HEK293 (cell line): ENCODE measurements around the gene SUFU.

Source experiments
- CTCF ChIP-seq: fragments of 450-650 bp; formaldehyde crosslinking; IDR thresholded peaks from 2 replicates; pipeline ENCODE4 v1.5.1; 2016; ENCODE audit warnings: missing biosample characterization, missing genetic modification characterization
- GLIS1 ChIP-seq: fragments of 450-650 bp; formaldehyde crosslinking; IDR thresholded peaks from 2 replicates; pipeline ENCODE4 v1.5.1; 2016; ENCODE audit warnings: missing biosample characterization, missing genetic modification characterization
- KLF17 ChIP-seq: fragments of 450-650 bp; formaldehyde crosslinking; IDR thresholded peaks from 2 replicates; pipeline ENCODE4 v1.5.1; 2016; ENCODE audit warnings: missing biosample characterization, missing genetic modification characterization
- REPIN1 ChIP-seq: fragments of 450-650 bp; formaldehyde crosslinking; IDR thresholded peaks from 2 replicates; pipeline ENCODE4 v1.5.1; 2017; ENCODE audit warnings: missing biosample characterization, missing genetic modification characterization, low read depth
- REST ChIP-seq: fragments of 450-650 bp; formaldehyde crosslinking; IDR thresholded peaks from 2 replicates; pipeline ENCODE4 v1.5.1; 2016; ENCODE audit warnings: missing biosample characterization, missing genetic modification characterization
- SP7 ChIP-seq: fragments of 450-650 bp; formaldehyde crosslinking; IDR thresholded peaks from 2 replicates; pipeline ENCODE4 v1.5.1; 2016; ENCODE audit warnings: missing biosample characterization, missing genetic modification characterization
- TRIM28 ChIP-seq: IDR thresholded peaks from 2 replicates; pipeline ENCODE4 v1.6.1; 2011; ENCODE audit warnings: low read length, control low read depth, borderline replicate concordance
- WT1 ChIP-seq: fragments of 450-650 bp; formaldehyde crosslinking; IDR thresholded peaks from 2 replicates; pipeline ENCODE4 v1.5.1; 2016; ENCODE audit warnings: missing biosample characterization, missing genetic modification characterization
- YY2 ChIP-seq: fragments of 450-650 bp; formaldehyde crosslinking; IDR thresholded peaks from 2 replicates; pipeline ENCODE4 v1.5.1; 2016; ENCODE audit warnings: missing biosample characterization, missing genetic modification characterization
- ZBTB17 ChIP-seq: fragments of 450-650 bp; formaldehyde crosslinking; IDR thresholded peaks from 2 replicates; pipeline ENCODE4 v1.5.1; 2016; ENCODE audit warnings: missing biosample characterization, missing genetic modification characterization
- ZBTB20 ChIP-seq: fragments of 450-650 bp; formaldehyde crosslinking; IDR thresholded peaks from 2 replicates; pipeline ENCODE4 v1.5.1; 2016; ENCODE audit warnings: missing biosample characterization, missing genetic modification characterization
- ZBTB7A ChIP-seq: fragments of 450-650 bp; formaldehyde crosslinking; IDR thresholded peaks from 2 replicates; pipeline ENCODE4 v1.5.1; 2016; ENCODE audit warnings: low read depth, missing biosample characterization, missing genetic modification characterization
- ZFHX2 ChIP-seq: fragments of 450-650 bp; formaldehyde crosslinking; conservative IDR thresholded peaks from 2 replicates; pipeline ENCODE4 v1.5.1; 2016; ENCODE audit warnings: missing biosample characterization, missing genetic modification characterization
- ZIC2 ChIP-seq: fragments of 450-650 bp; formaldehyde crosslinking; IDR thresholded peaks from 2 replicates; pipeline ENCODE4 v1.5.1; 2016; ENCODE audit warnings: missing biosample characterization, missing genetic modification characterization
- ZNF112 ChIP-seq: fragments of 450-650 bp; formaldehyde crosslinking; IDR thresholded peaks from 2 replicates; pipeline ENCODE4 v1.5.0; 2017; ENCODE audit warnings: missing biosample characterization, missing genetic modification characterization
- ZNF114 ChIP-seq: fragments of 450-650 bp; formaldehyde crosslinking; IDR thresholded peaks from 2 replicates; pipeline ENCODE4 v1.5.0; 2017; ENCODE audit warnings: missing biosample characterization, missing genetic modification characterization
- ZNF140 ChIP-seq: fragments of 450-650 bp; formaldehyde crosslinking; IDR thresholded peaks from 2 replicates; pipeline ENCODE4 v1.5.1; 2016; ENCODE audit warnings: missing biosample characterization, missing genetic modification characterization
- ZNF155 ChIP-seq: fragments of 450-650 bp; formaldehyde crosslinking; IDR thresholded peaks from 2 replicates; pipeline ENCODE4 v1.5.1; 2016; ENCODE audit warnings: missing biosample characterization, missing genetic modification characterization
- ZNF335 ChIP-seq: fragments of 450-650 bp; formaldehyde crosslinking; conservative IDR thresholded peaks from 2 replicates; pipeline ENCODE4 v1.5.1; 2016; ENCODE audit warnings: missing biosample characterization, missing genetic modification characterization
- ZNF341 ChIP-seq: fragments of 450-650 bp; formaldehyde crosslinking; IDR thresholded peaks from 2 replicates; pipeline ENCODE4; 2016; ENCODE audit warnings: low read depth, missing biosample characterization, missing genetic modification characterization
- ZNF354C ChIP-seq: fragments of 450-650 bp; formaldehyde crosslinking; IDR thresholded peaks from 2 replicates; pipeline ENCODE4 v1.5.1; 2016; ENCODE audit warnings: missing biosample characterization, missing genetic modification characterization, low read depth, borderline replicate concordance
- ZNF362 ChIP-seq: fragments of 450-650 bp; formaldehyde crosslinking; IDR thresholded peaks from 2 replicates; pipeline ENCODE4 v1.5.1; 2016; ENCODE audit warnings: missing biosample characterization, missing genetic modification characterization
- ZNF391 ChIP-seq: fragments of 450-650 bp; formaldehyde crosslinking; IDR thresholded peaks from 2 replicates; pipeline ENCODE4 v1.5.1; 2016; ENCODE audit warnings: low read depth, missing biosample characterization, missing genetic modification characterization, borderline replicate concordance
- ZNF416 ChIP-seq: fragments of 450-650 bp; formaldehyde crosslinking; IDR thresholded peaks from 2 replicates; pipeline ENCODE4 v1.5.1; 2016; ENCODE audit warnings: missing biosample characterization, missing genetic modification characterization
- ZNF423 ChIP-seq: fragments of 450-650 bp; formaldehyde crosslinking; IDR thresholded peaks from 2 replicates; pipeline ENCODE4 v1.5.1; 2016; ENCODE audit warnings: missing biosample characterization, missing genetic modification characterization
- ZNF433 ChIP-seq: fragments of 450-650 bp; formaldehyde crosslinking; IDR thresholded peaks from 2 replicates; pipeline ENCODE4 v1.5.1; 2016; ENCODE audit warnings: missing biosample characterization, missing genetic modification characterization, low read depth
- ZNF521 ChIP-seq: fragments of 450-650 bp; formaldehyde crosslinking; IDR thresholded peaks from 2 replicates; pipeline ENCODE4 v1.5.1; 2017; ENCODE audit warnings: missing biosample characterization, mild to moderate bottlenecking, missing genetic modification characterization
- ZNF558 ChIP-seq: fragments of 450-650 bp; formaldehyde crosslinking; IDR thresholded peaks from 2 replicates; pipeline ENCODE4 v1.5.1; 2016; ENCODE audit warnings: missing biosample characterization, missing genetic modification characterization
- ZNF624 ChIP-seq: fragments of 450-650 bp; formaldehyde crosslinking; IDR thresholded peaks from 2 replicates; pipeline ENCODE4 v1.5.1; 2017; ENCODE audit warnings: missing biosample characterization, missing genetic modification characterization
- ZNF658 ChIP-seq: fragments of 450-650 bp; formaldehyde crosslinking; IDR thresholded peaks from 2 replicates; pipeline ENCODE4; 2016; ENCODE audit warnings: missing biosample characterization, missing genetic modification characterization
- ZNF704 ChIP-seq: fragments of 450-650 bp; formaldehyde crosslinking; IDR thresholded peaks from 2 replicates; pipeline ENCODE4 v1.5.1; 2016; ENCODE audit warnings: missing biosample characterization, missing genetic modification characterization
- ZNF707 ChIP-seq: fragments of 450-650 bp; formaldehyde crosslinking; IDR thresholded peaks from 2 replicates; pipeline ENCODE4 v1.5.1; 2016; ENCODE audit warnings: missing biosample characterization, missing genetic modification characterization
- ZNF837 ChIP-seq: fragments of 450-650 bp; formaldehyde crosslinking; IDR thresholded peaks from 2 replicates; pipeline ENCODE4 v1.5.1; 2016; ENCODE audit warnings: missing biosample characterization, missing genetic modification characterization
- ZSCAN18 ChIP-seq: fragments of 450-650 bp; formaldehyde crosslinking; IDR thresholded peaks from 2 replicates; pipeline ENCODE4 v1.5.1; 2016; ENCODE audit warnings: missing biosample characterization, missing genetic modification characterization

Gene SUFU

GRCh38 chr10:102580230-102580629, 76.5 kb downstream of the SUFU start (continued):
- TF ChIP-seq ZNF837 (tag by site-specific recombination) (no peak), ZNF362 (no peak), ZNF112 (tag by site-specific recombination) (no peak), CTCF (tag by site-specific recombination) (no peak), ZBTB17 (tag by site-specific recombination) (peak; percentile 65), ZNF114 (no peak), SP7 (tag by site-specific recombination) (peak; percentile 53), ZNF155 (tag by site-specific recombination) (no peak), ZNF558 (no peak), ZNF335 (tag by site-specific recombination) (peak; percentile 24; the same call in 1 of the 2 replicates), GLIS1 (tag by site-specific recombination) (peak; percentile 99), REPIN1 (tag by site-specific recombination) (no peak), ZNF140 (tag by site-specific recombination) (no peak), ZNF433 (tag by site-specific recombination) (no peak), ZNF707 (tag by site-specific recombination) (no peak), YY2 (tag by site-specific recombination) (no peak), ZNF423 (tag by site-specific recombination) (no peak), ZNF658 (tag by site-specific recombination) (no peak), ZSCAN18 (no peak), TRIM28 (no peak), ZNF354C (tag by site-specific recombination) (no peak), ZNF391 (tag by site-specific recombination) (no peak), ZNF624 (no peak), WT1 (peak; percentile 97), ZBTB20 (no peak), ZNF704 (tag by site-specific recombination) (no peak), ZIC2 (peak; percentile 69), ZNF416 (tag by site-specific recombination) (no peak), REST (tag by site-specific recombination) (no peak), ZFHX2 (tag by site-specific recombination) (peak; percentile 91), ZBTB7A (tag by site-specific recombination) (no peak), KLF17 (tag by site-specific recombination) (peak; percentile 19; the same call in 1 of the 2 replicates), ZNF521 (tag by site-specific recombination) (no peak), ZNF341 (peak; percentile 79)
